Sigmoid colon (tissue), 4 donors: ENCODE results near the gene N4BP2.

Source experiments
- CTCF ChIP-seq, 4 experiments: fragments of 450-650 bp in 3 of 4; fragments of 200-600 bp in 1 of 4; IDR thresholded peaks; one replicate each; pipeline ENCODE4 v1.5.1; 2016 to 2019; ENCODE audit warnings: antibody characterized with exemption in 4 of 4, mild to moderate bottlenecking in 3 of 4, moderate library complexity in 2 of 4
- EP300 ChIP-seq, 4 donors: sonication (generic); formaldehyde crosslinking; IDR thresholded peaks; one replicate each; pipeline ENCODE4 v1.6.1; 2017; ENCODE audit warnings: antibody characterized with exemption in 4 of 4
- POLR2A ChIP-seq, 2 donors: fragments of 450-650 bp; IDR thresholded peaks; one replicate each; pipeline ENCODE4 v1.6.1; 2016; ENCODE audit warnings: antibody characterized with exemption in 2 of 2, mild to moderate bottlenecking in 2 of 2, moderate library complexity in 2 of 2
- POLR2AphosphoS5 ChIP-seq, 4 donors: sonication (generic); formaldehyde crosslinking; IDR thresholded peaks; one replicate each; pipeline ENCODE4 v1.6.1; 2017; ENCODE audit warnings: antibody characterized with exemption in 4 of 4

- TF ChIP-seq CTCF (IDR thresholded peaks at IDR 0.05) (no peak), POLR2A (IDR thresholded peaks at IDR 0.05) (no peak), EP300 (IDR thresholded peaks at IDR 0.05) (no peak), POLR2AphosphoS5 (IDR thresholded peaks at IDR 0.05) (no peak)
Measured at GRCh38 chr4:40058854-40059253, 2.2 kb downstream of the N4BP2 start.
